Measurements from ENCODE around the gene POLDIP2. TPM values are rescaled to one million over a fixed set of nuclear protein-coding genes. Genes with fewer than 3 reads are reported as not detected.

The POLDIP2 gene, protein sequence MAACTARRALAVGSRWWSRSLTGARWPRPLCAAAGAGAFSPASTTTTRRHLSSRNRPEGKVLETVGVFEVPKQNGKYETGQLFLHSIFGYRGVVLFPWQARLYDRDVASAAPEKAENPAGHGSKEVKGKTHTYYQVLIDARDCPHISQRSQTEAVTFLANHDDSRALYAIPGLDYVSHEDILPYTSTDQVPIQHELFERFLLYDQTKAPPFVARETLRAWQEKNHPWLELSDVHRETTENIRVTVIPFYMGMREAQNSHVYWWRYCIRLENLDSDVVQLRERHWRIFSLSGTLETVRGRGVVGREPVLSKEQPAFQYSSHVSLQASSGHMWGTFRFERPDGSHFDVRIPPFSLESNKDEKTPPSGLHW
- polyA plus RNA-seq (ENCODE audit: insufficient read length) = 61.3 TPM

DNA sequence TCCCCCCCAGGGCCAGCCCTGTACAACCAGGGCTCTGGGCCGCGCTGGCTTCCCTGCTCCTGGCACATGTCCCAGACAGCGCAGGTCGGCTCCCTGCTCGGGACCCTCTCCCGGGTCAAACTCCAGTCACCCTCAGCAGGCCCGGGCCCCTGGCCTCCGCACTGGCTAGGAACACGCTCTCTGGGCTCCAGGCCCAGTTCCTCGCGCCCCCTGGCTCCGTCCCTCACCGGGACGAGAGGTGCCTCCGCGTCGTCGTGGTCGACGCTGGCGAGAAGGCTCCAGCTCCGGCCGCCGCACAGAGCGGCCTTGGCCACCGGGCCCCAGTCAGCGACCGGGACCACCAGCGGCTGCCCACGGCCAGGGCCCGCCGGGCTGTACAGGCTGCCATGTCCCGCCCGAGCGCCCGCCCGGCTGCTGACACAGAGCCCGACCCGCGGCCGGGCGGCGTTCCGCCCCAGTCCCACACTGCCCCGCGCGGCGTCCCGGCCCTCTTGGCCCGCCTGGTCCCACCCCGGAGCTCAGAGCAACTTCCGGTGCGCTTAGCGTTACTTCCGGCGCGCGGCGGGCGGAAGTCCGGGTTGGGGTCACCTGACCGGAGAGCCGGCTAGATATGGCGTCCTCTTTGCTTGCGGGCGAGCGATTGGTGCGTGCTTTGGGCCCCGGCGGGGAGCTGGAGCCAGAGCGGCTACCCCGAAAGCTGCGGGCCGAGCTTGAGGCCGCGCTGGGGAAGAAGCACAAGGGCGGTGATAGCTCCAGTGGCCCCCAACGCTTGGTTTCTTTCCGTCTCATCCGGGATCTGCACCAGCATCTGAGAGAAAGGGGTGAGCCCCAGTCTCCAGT is at the start of gene POLDIP2:
Gene POLDIP2 (minus strand): TSS at position 467 of the 840 bp plus-strand sequence. CDS start 79 bp downstream, at position 388.
- DNase-seq (ENCODE audit: low read depth) = peak; percentile 83

DNA sequence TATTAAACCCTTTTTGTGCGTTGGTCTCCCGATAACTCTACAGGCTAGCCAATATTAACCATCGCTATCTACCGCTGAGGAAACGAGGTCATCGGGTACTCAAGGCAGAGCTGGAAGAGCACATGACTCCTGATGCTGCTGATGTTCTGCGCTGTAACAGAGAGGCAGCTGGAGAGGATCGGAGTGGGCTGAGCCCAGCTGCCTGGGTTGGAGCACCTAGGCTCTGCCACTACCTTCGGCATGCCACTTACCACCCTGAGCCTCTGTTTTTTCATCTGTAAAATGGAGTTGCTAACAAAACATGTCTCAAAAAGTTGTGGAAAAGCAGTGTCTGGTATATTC is 49.1 kb upstream of the POLDIP2 start:
- DNase-seq (ENCODE audit: low read depth) = no peak

DNA sequence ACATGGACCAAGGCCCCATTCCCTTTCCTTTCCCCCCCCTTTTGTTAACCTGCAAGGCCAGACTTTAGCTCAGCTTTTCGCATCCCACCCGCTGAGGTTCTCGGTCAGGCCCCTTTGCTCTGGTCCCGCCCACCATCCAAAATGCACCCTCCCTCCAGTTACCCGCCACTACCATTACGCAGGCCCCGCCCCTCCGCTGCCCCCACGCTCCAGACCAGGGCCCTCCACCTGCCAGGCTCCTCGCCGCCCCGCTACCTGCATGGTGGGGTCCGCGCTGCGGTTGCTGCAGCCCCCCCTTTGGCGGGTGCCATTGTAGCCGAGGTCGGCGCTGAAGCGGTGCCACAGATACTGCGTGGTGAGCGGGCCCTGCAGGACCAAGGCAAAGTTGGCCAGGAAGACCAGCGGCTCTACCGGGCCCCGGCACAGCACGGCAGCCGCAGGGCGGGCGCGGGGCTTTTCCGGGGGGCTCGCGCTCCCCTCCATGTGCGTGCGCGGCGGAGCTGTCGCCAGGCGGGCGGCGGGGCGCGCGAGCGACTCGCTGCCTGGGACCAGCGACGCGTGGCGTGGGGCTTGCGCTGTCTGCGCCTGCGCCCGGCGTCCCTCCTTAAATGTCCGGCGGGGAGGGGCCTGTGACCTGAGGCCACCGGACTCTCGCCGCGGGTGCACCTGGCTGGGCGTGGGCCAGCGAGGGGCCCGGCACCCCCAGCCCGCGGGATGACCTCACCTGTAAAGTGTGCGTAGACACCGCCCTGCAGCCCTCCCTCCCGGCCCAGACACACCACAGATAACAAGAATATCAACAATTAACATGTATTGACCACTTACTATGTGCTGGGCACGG is 48.5 kb upstream of the POLDIP2 start, which contains the start of gene SLC46A1:
Gene SLC46A1 (minus strand): TSS at position 581 of the 841 bp plus-strand sequence. CDS start 98 bp downstream, at position 483.
- no peak for DNase-seq (ENCODE audit: low read depth)

DNA sequence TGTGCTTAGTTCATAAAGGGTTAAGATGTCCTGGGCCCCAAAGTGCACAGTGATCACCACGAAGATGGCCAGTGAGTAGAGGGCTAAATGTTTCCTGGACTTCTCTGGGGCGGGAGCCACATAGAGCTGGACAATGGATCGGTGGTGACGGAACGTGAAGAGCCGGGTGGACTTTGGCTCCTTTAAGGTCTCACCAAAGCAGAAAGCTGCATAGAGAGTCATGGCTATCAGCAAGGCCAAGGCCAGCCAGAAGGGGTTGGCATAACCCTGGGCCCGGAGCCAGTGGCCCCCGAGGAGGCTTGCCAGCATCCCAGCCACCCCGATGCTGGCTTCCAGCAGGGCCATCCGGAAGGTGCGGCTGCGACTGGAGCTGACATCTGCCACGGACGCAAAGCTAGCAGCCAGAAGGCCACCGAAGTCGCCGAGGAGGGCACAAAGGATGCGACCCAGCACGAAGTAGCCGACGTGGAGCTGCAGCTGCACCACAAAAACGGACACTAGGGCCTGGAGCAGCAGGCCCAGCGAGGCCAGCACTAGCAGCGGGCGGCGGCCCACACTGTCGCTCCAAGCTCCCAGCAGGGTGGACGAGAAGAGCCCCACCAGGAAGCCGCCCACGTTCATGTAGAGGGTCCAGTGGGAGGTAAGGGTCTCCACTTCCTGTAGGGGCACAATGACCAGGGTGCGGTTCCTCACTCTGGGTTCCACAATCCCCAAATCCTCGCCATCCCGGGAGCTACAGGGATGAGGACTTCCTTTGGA is 47.7 kb upstream of the POLDIP2 start:
- no peak for DNase-seq (ENCODE audit: low read depth)

DNA sequence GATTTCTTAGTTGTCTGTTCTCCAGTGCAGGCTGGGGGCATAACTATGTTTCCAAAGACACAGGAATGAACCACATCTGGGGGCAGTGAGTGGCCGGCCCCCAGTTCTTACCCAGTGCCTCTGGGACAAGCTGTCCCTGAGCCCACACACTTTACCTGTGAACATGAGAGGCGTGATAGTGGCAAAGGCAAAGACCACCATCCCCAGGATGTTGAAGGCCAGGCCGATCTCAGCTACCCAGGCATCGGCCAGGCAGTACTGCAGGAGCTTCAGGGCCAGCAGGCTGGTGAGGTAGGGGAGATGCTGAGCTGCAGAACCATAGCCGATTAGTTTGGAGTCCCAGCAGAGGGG is 47.1 kb upstream of the POLDIP2 start:
- DNase-seq (ENCODE audit: low read depth) = no peak

DNA sequence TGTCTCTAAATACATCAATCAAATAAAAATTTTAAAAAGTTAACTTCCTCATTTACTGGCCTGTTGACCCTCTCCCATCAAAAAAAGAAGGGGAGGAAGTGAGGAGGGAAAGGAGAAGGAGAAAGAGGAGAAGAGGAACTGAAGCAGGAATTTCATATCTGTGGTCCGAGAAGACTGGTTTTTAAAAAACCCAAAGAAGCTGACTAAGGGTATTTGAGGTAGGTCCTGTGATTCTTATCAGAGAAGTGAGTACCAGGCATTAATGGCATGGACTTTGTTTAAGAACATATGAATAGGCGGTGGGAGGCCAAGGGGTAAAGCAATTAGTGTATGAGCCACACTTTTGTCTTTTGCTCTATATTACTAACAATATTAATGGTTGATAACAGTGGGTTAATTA is 46.7 kb upstream of the POLDIP2 start:
- no peak for DNase-seq (ENCODE audit: low read depth)

DNA sequence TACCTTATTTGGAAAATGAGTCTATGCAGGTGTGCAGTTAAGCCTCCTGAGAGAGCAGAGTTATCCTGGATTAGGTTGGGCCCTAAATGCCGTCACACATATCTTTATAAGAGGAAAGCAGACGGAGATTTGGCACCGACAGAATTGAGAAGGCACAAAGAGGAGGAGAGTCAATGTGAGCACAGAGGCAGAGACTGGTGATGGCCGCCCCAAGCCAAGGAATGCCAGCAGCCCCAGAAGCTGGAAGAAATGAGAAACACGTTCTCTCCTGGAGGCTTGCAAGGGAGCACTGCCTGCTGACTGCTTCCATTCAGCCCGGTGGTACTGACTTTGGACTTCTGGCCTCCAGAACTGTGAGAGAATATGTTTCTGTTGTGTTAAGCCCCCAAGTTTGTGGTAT is 45.5 kb upstream of the POLDIP2 start:
- DNase-seq (ENCODE audit: low read depth) = no peak

DNA sequence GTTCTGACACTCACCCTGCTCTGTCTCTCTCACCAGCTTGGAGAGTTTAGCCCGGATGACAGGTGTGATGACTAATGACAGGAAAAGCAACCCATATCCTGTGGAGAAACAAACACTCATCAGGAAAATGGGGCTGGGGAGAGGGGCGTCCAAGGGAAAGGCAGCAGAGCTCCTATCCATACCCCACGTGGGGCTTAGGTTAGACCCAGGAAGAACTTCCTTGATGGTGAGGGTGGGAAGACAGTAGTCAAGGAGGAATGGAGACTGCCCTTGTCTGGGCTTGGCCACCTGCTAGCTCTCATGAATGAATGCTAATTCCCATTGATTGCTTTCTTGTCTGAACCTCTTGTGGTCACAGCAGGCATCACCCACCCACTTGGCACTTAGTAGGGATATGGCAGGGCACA is 44.9 kb upstream of the POLDIP2 start:
- no peak for DNase-seq (ENCODE audit: low read depth)

DNA sequence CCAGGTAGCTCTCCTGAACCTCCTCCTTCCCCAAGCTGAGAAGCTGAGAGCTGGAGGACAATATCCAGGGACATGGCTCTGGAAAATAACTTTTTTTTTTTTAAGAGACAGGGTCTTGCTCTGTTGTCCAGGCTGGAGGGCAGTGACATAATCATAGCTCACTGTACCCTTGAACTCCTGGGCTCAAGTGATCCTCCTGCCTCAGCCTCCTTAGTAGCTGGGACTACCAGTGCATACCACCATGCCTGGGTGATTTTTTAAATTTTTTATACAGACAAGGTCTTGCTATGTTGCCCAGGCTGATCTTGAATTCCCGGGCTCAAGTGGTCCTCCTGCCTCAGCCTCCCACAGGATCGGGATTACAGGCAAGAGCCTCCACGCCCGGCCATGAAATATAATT is 42.5 kb upstream of the POLDIP2 start:
- DNase-seq (ENCODE audit: low read depth) = no peak

DNA sequence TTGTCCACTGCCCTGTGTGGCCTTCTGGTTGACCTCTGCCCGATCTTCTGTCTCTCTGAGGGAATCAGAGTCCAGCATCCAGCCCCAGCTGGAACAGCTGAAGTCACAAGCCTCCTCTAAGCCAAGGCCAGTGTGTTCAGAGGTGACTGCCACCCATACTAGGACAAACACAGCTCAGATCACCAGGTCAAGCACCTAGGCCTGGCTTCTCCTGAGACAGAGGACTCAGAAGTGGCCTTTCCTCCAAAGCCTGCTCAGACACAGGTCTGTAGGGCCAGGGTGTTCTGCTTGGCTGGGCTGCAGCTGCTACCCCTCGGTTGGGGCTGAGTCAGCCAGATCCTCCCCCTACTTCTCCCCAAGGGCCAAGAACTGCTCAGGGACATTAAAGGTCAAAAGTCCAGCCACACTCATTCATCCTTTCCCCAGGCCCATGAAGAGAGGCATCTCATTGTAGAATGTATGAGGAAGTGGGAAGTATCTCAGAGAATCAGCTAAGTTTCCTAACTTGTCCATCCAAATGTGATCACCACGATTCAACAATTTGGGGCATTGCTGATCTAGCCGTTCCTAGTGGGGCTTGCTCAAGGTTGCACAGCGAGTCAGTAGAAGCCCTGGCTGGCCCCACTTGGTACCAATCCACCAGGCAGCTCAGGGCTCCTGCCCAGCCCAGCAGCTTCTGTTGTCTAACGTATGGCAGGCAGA is 41.1 kb upstream of the POLDIP2 start:
- no peak for DNase-seq (ENCODE audit: low read depth)

DNA sequence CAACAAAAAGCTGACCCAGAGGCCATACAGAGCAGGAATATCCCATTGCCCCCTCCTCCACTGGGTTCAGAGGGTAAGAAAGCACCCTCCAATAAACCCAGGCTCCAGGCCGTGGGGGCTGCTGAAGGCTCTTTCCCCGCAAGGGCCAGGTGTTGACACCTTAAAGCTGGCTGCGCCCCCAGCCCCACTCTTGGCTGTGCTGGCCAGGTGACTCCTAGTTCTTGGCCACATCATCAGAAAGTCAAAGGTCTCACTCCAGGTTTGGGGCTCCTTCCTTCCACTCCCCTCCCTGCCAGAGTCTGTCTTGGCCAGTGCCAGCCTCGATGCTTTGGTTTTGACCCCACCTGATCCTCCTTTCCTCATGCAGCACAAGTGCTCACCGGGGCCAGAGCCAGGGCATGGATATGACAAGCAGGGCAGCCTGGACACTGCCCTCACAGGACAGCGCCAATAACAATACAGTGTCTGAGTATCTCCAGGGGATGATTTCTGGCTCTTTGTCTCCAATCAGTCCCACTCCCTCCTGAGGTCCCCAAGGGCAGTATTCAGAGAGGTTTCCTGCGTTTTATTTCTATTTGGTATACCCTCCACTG is 40.5 kb upstream of the POLDIP2 start:
- no peak for DNase-seq (ENCODE audit: low read depth)

DNA sequence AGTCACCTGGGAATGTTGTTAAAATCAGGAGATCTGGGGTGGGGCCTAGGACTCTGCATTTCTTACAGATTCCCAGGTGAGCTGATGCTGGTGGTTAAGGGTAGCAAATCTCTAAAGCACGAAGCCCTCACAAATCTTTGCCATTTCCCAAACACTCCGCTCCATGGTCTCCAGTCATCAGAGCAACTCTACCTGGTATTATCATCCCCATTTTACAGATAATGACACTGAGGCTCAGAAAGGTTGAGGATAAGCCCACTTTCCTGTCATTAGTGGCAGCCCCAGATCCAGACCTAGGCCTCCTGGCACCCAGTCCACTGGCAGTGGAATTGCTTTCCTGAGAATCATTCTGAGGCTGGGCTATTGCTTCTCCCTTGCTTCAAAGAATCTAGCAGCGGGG is 39.9 kb upstream of the POLDIP2 start:
- DNase-seq (ENCODE audit: low read depth) = no peak

DNA sequence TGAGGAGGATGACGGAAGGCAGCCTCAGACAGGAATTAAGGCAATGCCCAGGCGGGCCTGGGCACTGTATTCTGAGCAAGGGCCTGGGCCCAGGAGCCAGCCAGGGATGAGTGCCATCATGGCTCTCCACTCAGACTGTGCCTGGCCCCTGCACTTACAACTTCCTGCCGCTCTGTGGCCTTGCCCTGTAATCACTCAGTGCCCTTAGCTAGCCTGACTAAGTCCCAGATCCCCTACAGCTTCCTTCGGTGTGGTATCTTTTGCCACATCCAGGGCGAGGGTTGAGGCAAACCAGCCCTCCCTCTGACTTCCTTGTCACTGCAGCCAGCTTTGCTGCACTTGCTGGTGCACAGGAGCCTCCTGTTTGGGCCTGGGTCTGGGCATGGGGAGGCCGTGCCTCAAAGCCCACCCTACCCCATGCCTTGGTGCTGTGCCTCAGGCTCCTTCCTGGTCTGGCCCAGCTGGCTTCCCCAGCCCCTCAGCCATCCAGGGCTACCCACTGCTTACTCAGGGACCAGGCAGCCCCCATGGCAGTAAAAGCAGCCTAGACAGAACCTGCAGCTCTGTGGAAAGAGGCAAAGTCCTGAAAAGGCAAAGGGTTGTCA is 39.4 kb upstream of the POLDIP2 start:
- no peak for DNase-seq (ENCODE audit: low read depth)

DNA sequence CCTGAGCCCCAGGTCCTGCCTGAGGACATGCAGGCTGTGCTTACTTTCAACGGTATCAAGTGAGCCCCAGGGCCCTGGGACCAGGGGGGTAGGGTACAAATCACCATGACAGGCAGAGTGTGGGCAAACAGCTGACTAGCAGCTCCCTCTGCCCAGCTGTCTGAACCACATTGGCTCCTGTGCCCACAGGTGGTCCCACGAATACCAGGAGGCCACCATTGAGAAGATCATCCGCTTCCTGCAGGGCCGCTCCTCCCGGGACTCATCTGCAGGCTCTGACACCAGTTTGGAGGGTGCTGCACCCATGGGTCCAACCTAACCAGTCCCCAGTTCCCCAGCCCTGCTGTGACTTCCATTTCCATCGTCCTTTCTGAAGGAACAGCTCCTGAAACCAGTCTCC is 38.6 kb upstream of the POLDIP2 start:
- no peak for DNase-seq (ENCODE audit: low read depth)

DNA sequence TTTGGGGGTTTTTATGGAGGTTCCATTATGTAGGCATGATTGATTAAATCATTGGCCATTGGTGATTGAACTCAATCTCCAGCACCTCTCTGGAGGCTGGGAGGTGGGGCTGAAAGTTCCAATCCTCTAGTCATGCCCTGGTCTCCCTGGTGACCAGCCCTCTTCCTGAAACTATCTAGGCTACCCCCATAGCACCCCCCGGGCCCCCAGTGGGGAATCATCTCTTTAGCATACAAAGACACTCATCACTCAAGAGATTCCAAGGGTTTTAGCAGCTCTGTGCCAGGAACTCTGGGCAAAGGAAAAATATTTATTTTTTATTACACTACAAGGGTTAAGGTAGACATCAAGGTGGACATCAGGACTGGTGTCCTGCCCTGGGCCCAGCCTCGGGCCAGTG is 38.1 kb upstream of the POLDIP2 start:
- no peak for DNase-seq (ENCODE audit: low read depth)

DNA sequence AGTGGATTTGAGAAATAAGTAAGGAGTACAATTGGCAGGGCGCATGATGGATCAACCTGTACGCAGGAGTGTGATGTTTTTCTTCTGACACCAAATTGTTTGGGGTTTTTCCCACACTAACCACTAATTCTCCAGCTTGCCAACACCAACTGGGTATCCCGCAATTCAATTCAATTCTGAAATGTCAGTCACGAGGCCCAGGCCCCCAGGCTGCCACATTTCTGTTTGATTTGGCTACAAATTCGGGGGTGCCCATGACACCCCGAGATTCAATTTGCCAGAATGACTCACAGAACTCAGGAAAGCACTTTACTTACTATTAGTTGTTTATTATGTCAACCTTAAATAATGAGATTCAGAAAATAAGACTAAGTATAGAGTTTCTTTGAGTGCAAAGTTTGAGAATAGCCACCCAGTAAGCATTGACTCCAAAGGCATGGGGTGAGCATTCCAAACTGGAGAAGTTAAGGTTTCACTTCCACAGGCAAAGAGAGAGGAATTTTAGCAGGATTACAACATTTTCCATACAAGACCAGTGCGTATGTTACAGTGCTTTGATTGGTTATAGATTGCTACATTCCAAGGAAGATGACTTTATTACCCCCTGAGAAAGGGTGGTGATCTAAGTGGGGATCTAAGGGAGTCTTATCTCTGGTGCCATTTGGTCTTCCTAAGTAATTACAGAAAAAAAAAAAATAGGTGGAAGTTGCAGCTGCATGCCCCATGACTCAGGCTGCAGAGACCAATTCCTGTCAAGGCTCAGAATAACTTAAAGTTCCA is 37.2 kb upstream of the POLDIP2 start:
- no peak for DNase-seq (ENCODE audit: low read depth)

DNA sequence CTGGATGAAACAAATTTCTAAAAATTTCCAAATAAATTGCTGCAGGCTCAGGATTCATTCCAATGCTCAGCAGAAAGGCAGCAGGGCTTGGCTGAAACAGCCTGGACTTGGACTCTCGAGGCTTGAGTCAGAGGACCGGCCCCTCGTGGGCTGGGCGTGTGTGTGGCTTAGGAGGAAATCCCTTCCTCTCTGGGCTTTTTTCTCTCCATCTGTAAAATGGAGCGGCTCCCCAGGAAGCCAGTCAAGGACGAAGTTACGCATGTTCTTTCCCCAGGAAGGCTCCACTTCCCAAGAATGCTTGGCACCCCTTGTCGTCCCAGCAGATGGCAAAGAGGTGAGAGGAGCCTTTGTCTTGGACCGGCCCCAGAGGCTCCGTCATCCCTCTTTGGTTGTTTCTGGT is 35.2 kb upstream of the POLDIP2 start:
- DNase-seq (ENCODE audit: low read depth) = no peak

DNA sequence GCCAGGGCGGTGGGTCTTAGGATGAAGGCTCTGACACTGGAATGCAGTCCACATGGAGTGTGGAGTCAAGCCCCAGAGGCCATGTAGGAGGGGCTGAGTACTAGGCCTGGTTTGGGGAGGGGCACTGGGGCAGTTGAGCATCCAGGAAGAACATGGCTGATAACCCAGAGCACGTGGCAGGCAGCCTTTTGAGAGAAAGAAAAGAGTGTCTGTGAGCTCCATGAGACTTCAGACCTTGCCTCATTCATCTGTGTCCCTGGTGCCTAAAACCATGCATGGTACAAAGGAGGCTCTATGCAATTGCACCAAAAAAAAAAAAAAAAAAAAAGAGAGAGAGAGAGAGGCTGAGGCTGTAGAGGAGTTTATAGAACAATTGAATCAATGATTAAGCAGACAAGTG is 34.1 kb upstream of the POLDIP2 start:
- DNase-seq (ENCODE audit: low read depth) = no peak

DNA sequence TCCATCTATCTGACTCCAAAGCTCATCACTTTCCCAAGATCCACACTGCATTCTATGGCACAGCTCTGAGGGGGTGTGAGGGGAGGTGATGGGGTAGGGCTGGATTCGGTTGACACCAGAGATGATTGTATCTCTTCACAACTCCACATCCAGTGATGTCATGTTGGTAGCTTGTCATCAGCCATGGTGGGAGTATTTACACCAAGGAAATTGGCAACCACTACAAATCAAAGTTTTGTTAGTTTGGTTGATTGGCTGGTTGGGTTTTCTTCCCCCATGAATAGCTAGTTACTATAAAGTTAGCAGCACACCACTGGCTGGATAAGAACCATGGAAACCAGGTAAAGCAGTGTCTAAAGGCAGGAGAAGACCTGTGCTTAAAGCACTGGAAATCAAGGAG is 33.7 kb upstream of the POLDIP2 start:
- DNase-seq (ENCODE audit: low read depth) = no peak

Measured in forelimb muscle (tissue), 1 donor.